Progenitor cell of endocrine pancreas (in vitro differentiated cells): ENCODE measurements around the gene ATP6V1C2. TPM values are rescaled to one million over a fixed set of nuclear protein-coding genes. Genes with fewer than 3 reads are reported as not detected.

Experiments used
- DNase-seq: peaks from one replicate; pipeline ENCODE4 v3.0.0; 2021; ENCODE audit warnings: low spot score; ENCODE audit not compliant: unreplicated experiment
- H3K27ac Mint-ChIP-seq: 2 replicates; pipeline ENCODE4 v1.8.0; 2021; ENCODE audit warnings: mild to moderate bottlenecking, moderate library complexity, mixed read lengths
- H3K27me3 Mint-ChIP-seq: 2 replicates; pipeline ENCODE4 v1.8.0; 2021; ENCODE audit warnings: mixed read lengths
- H3K36me3 Mint-ChIP-seq: 2 replicates; pipeline ENCODE4 v1.8.0; 2022; ENCODE audit warnings: mixed read lengths; ENCODE audit not compliant: insufficient read depth
- H3K4me1 Mint-ChIP-seq: 2 replicates; pipeline ENCODE4 v1.8.0; 2021; ENCODE audit warnings: low read depth, mixed read lengths
- H3K4me3 Mint-ChIP-seq: 2 replicates; pipeline ENCODE4 v1.8.0; 2021; ENCODE audit warnings: low read depth, mild to moderate bottlenecking, moderate library complexity, mixed read lengths
- H3K9me3 Mint-ChIP-seq: 2 replicates; pipeline ENCODE4 v1.8.0; 2021; ENCODE audit warnings: low read depth, mixed read lengths
- CTCF ChIP-seq: fragments of 200-600 bp; sonication (generic); IDR thresholded peaks from one replicate; pipeline ENCODE4 v1.5.0; 2021; ENCODE audit warnings: antibody characterized with exemption, mild to moderate bottlenecking; ENCODE audit not compliant: unreplicated experiment
- total RNA-seq: library from RNA; stranded (reverse); gene quantifications from 2 replicates; pipeline ENCODE4 v1.2.1, GENCODE V29; 2021

The ATP6V1C2 gene
- total RNA-seq, 1 donor from 2014 or later, result 0.19 TPM

GRCh38 chr2:10824191-10824590, 102.8 kb downstream of the ATP6V1C2 start:
- peaks cover 33% of the 10 kb centered on the region for H3K27me3 Mint-ChIP-seq
- no peak for DNase-seq
- H3K4me3 Mint-ChIP-seq, result no peak overlapping the region
- H3K9me3 Mint-ChIP-seq, result peaks cover 3% of the 10 kb centered on the region
- H3K27ac Mint-ChIP-seq, result no peak overlapping the region
- no peaks in the 10 kb centered on the region for H3K36me3 Mint-ChIP-seq
- H3K4me1 Mint-ChIP-seq, result peaks cover 6% of the 10 kb centered on the region
- TF ChIP-seq CTCF, result no peak

- Mint-ChIP-seq H3K27me3 (peaks cover 46% of the 10 kb centered on the region), H3K9me3 (peaks cover 3% of the 10 kb centered on the region), H3K4me1 (peaks cover 5% of the 10 kb centered on the region), H3K36me3 (no peaks in the 10 kb centered on the region), H3K27ac (no peak overlapping the region), H3K4me3 (no peak overlapping the region)
- TF ChIP-seq CTCF, result no peak
- DNase-seq, result no peak
Observed at GRCh38 chr2:10826026-10826425, 104.6 kb downstream of the ATP6V1C2 start.

GRCh38 chr2:10826625-10827024, 105.2 kb downstream of the ATP6V1C2 start:
- no peak for TF ChIP-seq CTCF
- Mint-ChIP-seq H3K9me3 (peaks cover 3% of the 10 kb centered on the region), H3K4me1 (no peaks in the 10 kb centered on the region), H3K36me3 (no peaks in the 10 kb centered on the region), H3K27ac (no peak overlapping the region), H3K27me3 (peaks cover 52% of the 10 kb centered on the region), H3K4me3 (no peak overlapping the region)
- no peak for DNase-seq

- Mint-ChIP-seq H3K4me1 (no peaks in the 10 kb centered on the region), H3K27me3 (peaks cover 60% of the 10 kb centered on the region), H3K4me3 (no peak overlapping the region), H3K36me3 (no peaks in the 10 kb centered on the region), H3K27ac (no peak overlapping the region), H3K9me3 (peaks cover 3% of the 10 kb centered on the region)
- TF ChIP-seq CTCF, result no peak
- DNase-seq, result no peak
Observed at GRCh38 chr2:10828346-10828745, 106.9 kb downstream of the ATP6V1C2 start.

- TF ChIP-seq CTCF, result no peak
- no peaks in the 10 kb centered on the region for H3K4me1 Mint-ChIP-seq
- H3K36me3 Mint-ChIP-seq, result no peaks in the 10 kb centered on the region
- peaks cover 65% of the 10 kb centered on the region for H3K27me3 Mint-ChIP-seq
- no peak overlapping the region for H3K27ac Mint-ChIP-seq
- H3K4me3 Mint-ChIP-seq, result no peak overlapping the region
- DNase-seq, result no peak
- H3K9me3 Mint-ChIP-seq, result peaks cover 3% of the 10 kb centered on the region
Observed at GRCh38 chr2:10829299-10829698, 107.9 kb downstream of the ATP6V1C2 start.
